Keratinocyte (primary cell): Measurements from ENCODE around the gene GMPR2. TPM values are rescaled to one million over a fixed set of nuclear protein-coding genes. Genes with fewer than 3 reads are reported as not detected.

Experiments
- DNase-seq: peaks from one replicate; pipeline ENCODE4 v3.0.0-alpha.2; 2011; ENCODE audit warnings: low read depth, missing footprints, low spot score
- FAIRE-seq: peaks from 2 replicates; lab custom pipeline; 2011; peaks lifted over from hg19 to GRCh38; lab: Jason Lieb, UNC
- H2AFZ ChIP-seq: 2 replicates; pipeline ENCODE4 v1.6.0; 2012; ENCODE audit warnings: low read length, control low read depth, inconsistent platforms; ENCODE audit not compliant: control insufficient read depth
- H3K27ac ChIP-seq: 2 replicates; pipeline ENCODE4 v1.5.1; 2011; ENCODE audit warnings: low read length; ENCODE audit not compliant: control insufficient read depth, insufficient read depth
- H3K27me3 ChIP-seq: 3 replicates; pipeline ENCODE4 v1.6.0; 2011; ENCODE audit warnings: low read length; ENCODE audit not compliant: control insufficient read depth, insufficient read depth; ENCODE audit errors: extremely low read depth
- H3K36me3 ChIP-seq, 2 experiments: 2 replicates in 1 of 2; 3 replicates in 1 of 2; pipeline ENCODE4 v1.5.1; 2011; ENCODE audit warnings: low read length in 2 of 2, mild to moderate bottlenecking in 1 of 2; ENCODE audit not compliant: control insufficient read depth in 2 of 2, insufficient read depth in 2 of 2; ENCODE audit errors: extremely low read depth in 1 of 2
- H3K4me1 ChIP-seq: 3 replicates; pipeline ENCODE4 v1.5.1; 2011; ENCODE audit warnings: low read length; ENCODE audit not compliant: control insufficient read depth, insufficient read depth; ENCODE audit errors: extremely low read depth
- H3K4me2 ChIP-seq: 3 replicates; pipeline ENCODE4 v1.6.0; 2011; ENCODE audit warnings: low read depth, low read length; ENCODE audit not compliant: control insufficient read depth, insufficient read depth; ENCODE audit errors: extremely low read depth
- H3K4me3 ChIP-seq, 3 experiments: fragments of 200-600 bp in 1 of 3; sonication (generic) in 1 of 3; 2 replicates in 2 of 3; 3 replicates in 1 of 3; pipeline ENCODE4 v1.5.1; 2011 to 2016; ENCODE audit warnings: low read length in 3 of 3, mild to moderate bottlenecking in 3 of 3, control low read depth in 2 of 3, inconsistent platforms in 1 of 3, low read depth in 1 of 3, mixed read lengths in 1 of 3, mixed run types in 1 of 3, moderate library complexity in 1 of 3; ENCODE audit not compliant: control insufficient read depth in 2 of 3, insufficient read depth in 2 of 3; ENCODE audit errors: extremely low read depth in 1 of 3
- H3K79me2 ChIP-seq: 2 replicates; pipeline ENCODE4 v1.6.0; 2012; ENCODE audit warnings: low read length; ENCODE audit not compliant: control insufficient read depth, insufficient read depth
- H3K9ac ChIP-seq: 3 replicates; pipeline ENCODE4 v1.6.0; 2011; ENCODE audit warnings: low read length; ENCODE audit not compliant: control insufficient read depth, insufficient read depth; ENCODE audit errors: extremely low read depth
- H3K9me1 ChIP-seq: 3 replicates; pipeline ENCODE4 v1.6.0; 2011; ENCODE audit warnings: low read length; ENCODE audit not compliant: control insufficient read depth, insufficient read depth; ENCODE audit errors: extremely low read depth
- H3K9me3 ChIP-seq: 2 replicates; pipeline ENCODE4 v1.5.1; 2012; ENCODE audit warnings: low read depth, low read length; ENCODE audit not compliant: control insufficient read depth
- H4K20me1 ChIP-seq: 3 replicates; pipeline ENCODE4 v1.6.0; 2011; ENCODE audit warnings: low read length; ENCODE audit not compliant: control insufficient read depth, insufficient read depth; ENCODE audit errors: extremely low read depth
- CTCF ChIP-seq, 3 experiments: IDR thresholded peaks in 1 of 3; conservative IDR thresholded peaks in 1 of 3; optimal IDR thresholded peaks in 1 of 3; 2 replicates in 2 of 3; 3 replicates in 1 of 3; pipeline versions ENCODE3 to v1.5.1; 2011; ENCODE audit warnings: low read length in 3 of 3, mild to moderate bottlenecking in 3 of 3, moderate library complexity in 2 of 3, control low read depth in 1 of 3, inconsistent platforms in 1 of 3; ENCODE audit not compliant: insufficient read depth in 2 of 3; ENCODE audit errors: extremely low read depth in 1 of 3
- EZH2 ChIP-seq: IDR thresholded peaks from one replicate; pipeline ENCODE4 v1.6.1; 2012; ENCODE audit warnings: inconsistent platforms, mild to moderate bottlenecking, low read length, moderate library complexity
- dilution Hi-C: fragments of 300-500 bp; cut with MboI; formaldehyde crosslinking; loops from one replicate; pipeline ENCODE4 v1.7.0; 2020; ENCODE audit warnings: low sequenced_read_pairs; ENCODE audit not compliant: extremely low pct_ligation_motif_present
- polyA plus RNA-seq, 5 experiments: library from polyadenylated mRNA; depleted of rRNA in 3 of 5; stranded (reverse) in 3 of 5; stranded (forward) in 1 of 5; unstranded in 1 of 5; fragments of >200 nt; gene quantifications; 1 replicate in 1 of 5; 2 replicates in 3 of 5; 3 replicates in 1 of 5; pipeline versions ENCODE4 v1.2.1 to v1.2.3, GENCODE V29; 2011 to 2012; ENCODE audit warnings: missing spikeins in 2 of 5, low read depth in 1 of 5, low replicate concordance in 1 of 5

GMPR2 gene
- polyA plus RNA-seq, 1 donor (not counting 4 experiments of a cell fraction or from before 2014, with no cell fraction given): 84.6 TPM

DNA sequence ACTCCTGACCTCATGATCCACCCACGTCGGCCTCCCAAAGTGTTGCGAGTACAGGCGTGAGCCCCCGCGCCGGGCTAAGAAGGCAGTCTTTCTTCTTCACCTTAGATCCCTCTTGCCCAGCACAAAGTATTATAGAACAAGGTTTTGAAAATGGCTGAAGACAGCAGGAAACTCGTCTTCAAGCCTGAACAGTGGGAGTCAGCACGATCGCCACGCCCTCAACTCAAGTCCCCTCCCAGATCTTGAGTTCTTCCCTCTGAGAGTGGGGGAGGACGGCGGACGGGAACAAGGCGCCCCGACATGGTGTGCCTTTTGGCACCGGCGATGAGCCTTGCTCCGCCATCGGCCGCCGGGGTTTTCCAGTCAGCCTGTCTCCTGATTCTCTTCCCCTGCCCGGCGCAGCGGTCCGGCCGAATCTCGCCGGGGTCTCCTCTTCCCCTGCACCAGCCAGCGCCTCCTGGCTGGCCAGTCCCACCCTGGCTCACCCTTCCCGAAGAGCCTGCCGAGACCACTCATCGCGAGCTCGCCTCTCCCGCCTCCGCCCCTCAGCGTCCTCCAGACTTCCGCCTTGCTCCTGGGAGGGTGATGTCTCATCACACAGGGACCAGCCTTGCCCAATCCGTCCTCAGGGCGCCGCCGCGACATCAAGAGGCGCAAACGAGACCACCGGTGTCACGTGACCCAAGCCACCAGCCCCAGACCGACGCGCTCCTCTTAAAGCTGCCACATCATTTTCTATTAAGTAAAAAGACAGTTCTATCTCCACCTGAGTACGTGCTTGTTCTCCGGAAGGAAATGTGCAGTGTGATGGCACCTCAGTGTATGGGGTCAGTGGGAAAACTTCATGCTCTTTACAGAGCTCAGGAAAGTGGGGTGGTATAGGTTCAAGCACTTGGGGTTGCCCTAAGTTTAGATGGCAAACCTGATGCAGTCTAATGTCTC, 19.5 kb upstream of the GMPR2 start, which contains the start of gene CHMP4A:
TSS of gene CHMP4A (minus strand) at position 565 of the 942 bp plus-strand sequence. CDS start at position 516, 49 bp downstream.
- Histone ChIP-seq H4K20me1 (no peaks in the 10 kb centered on the region), H3K4me2 (peak within 1 kb of the TSS; percentile 90), H3K9ac (peak within 1 kb of the TSS; percentile 97), H3K9me3 (no peaks in the 10 kb centered on the region), H3K27me3 (no peaks in the 10 kb centered on the region), H3K36me3 (peaks cover 9 to 22% of the 10 kb centered on the region in 2 experiments), H3K27ac (peak within 1 kb of the TSS; percentile 97), H2AFZ (peak within 1 kb of the TSS; percentile 90), H3K79me2 (peaks cover 8% of the 10 kb centered on the region), H3K4me3 (peak within 1 kb of the TSS; percentile 59 to 85 (median 82)), H3K9me1 (no peaks in the 10 kb centered on the region), H3K4me1 (peaks cover 12% of the 10 kb centered on the region)
- DNase-seq (peak; percentile 90), FAIRE-seq (peak; percentile 60)
- dilution Hi-C loops: no loop called here
- no peak for TF ChIP-seq EZH2
- TF ChIP-seq CTCF (optimal IDR thresholded peaks at IDR 0.05 in 1 of 3, IDR thresholded peaks at IDR 0.05 in 1 of 3, conservative IDR thresholded peaks at IDR 0.05 in 1 of 3; ENCODE audit: extremely low read depth in 1 of 3, insufficient read depth in 2 of 3, low read length in 3 of 3): peak in 1 of 3 experiments; percentile 14

GRCh38 chr14:24213866-24214662, 18.7 kb upstream of the GMPR2 start:
- H3K4me3 ChIP-seq: peak overlapping the region; percentile 59 to 85 (median 82)
- peak overlapping the region; percentile 90 for H3K4me2 ChIP-seq
- DNase-seq (no peak), FAIRE-seq (no peak)
- H3K79me2 ChIP-seq: peaks cover 12% of the 10 kb centered on the region
- no peaks in the 10 kb centered on the region for H3K9me3 ChIP-seq
- no peaks in the 10 kb centered on the region for H4K20me1 ChIP-seq
- H2AFZ ChIP-seq: peak overlapping the region; percentile 83
- dilution Hi-C loops: no loop called here
- H3K9me1 ChIP-seq: no peaks in the 10 kb centered on the region
- TF ChIP-seq CTCF (optimal IDR thresholded peaks at IDR 0.05 in 1 of 3, IDR thresholded peaks at IDR 0.05 in 1 of 3, conservative IDR thresholded peaks at IDR 0.05 in 1 of 3; ENCODE audit: extremely low read depth in 1 of 3, insufficient read depth in 2 of 3, low read length in 3 of 3) (no peak), EZH2 (no peak)
- peak overlapping the region; percentile 97 for H3K27ac ChIP-seq
- H3K27me3 ChIP-seq: no peaks in the 10 kb centered on the region
- H3K9ac ChIP-seq: peak overlapping the region; percentile 97
- peaks cover 12% of the 10 kb centered on the region for H3K4me1 ChIP-seq
- H3K36me3 ChIP-seq: peaks cover 10 to 24% of the 10 kb centered on the region in 2 experiments
